ENCODE results near the gene SKOR1.

SKOR1 gene

DNA sequence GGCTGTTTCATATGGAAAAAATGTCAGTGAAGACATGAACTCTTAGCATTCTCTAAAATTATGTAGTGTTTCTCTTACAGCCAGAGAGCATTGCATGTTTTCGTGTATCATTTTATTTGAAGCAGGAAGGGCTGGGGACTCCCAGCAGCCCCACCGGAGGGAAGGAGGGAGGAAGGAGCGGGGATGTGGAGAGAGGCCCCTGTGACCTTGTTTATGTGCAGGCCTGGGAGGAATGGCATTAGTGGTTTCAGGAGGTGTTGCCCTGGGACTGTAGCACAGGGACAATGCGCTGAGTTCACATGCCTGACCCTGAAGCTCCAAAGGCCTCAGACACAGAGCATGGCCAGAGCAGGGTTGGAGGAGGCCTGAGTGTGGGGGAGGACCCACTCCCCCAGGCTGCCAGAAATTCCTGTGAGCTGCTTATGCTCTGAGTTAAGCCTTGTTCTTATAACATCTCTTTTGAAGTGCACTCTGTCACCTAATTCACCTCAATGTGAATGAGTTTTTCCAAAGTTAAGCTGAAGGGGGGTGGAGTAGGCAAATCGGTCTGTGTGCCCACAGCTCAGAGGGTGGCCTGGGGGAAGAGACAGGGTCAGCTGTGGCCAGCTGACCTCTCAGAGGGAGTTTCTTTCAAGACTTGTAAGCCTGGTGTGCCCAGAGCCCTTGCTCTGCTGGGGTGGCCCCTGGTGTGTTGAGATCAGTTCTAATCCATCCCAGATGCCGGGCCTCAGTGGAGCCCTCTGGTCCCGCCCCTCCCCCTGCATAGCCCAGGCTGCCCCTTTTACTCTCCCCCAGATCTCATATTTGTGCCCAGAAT lies 18.5 kb downstream of the SKOR1 start:
- in situ Hi-C loops (cut with MboI; ENCODE audit: low sequenced_read_pairs): no loop called here

DNA sequence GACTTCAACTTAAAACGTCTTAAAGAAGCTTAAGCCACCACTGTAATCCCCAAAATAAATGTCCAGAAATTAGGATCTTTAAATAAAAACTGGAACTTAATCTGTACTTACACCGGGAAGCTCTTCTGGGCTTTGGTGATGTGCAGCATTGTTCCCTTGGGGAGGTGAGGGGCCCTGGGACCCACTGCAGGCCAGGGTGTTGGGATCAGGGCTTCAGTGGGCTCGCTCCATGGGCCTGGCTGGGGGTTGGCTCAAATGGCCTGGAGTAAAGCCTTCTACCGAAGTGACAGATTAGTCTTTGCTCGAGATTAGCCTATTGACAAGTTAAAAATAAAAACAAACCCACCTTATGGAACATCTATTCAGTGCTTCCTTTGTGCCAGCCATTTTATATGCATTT lies 20.7 kb downstream of the SKOR1 start:
- in situ Hi-C loops (cut with MboI; ENCODE audit: low sequenced_read_pairs): no loop called here

DNA sequence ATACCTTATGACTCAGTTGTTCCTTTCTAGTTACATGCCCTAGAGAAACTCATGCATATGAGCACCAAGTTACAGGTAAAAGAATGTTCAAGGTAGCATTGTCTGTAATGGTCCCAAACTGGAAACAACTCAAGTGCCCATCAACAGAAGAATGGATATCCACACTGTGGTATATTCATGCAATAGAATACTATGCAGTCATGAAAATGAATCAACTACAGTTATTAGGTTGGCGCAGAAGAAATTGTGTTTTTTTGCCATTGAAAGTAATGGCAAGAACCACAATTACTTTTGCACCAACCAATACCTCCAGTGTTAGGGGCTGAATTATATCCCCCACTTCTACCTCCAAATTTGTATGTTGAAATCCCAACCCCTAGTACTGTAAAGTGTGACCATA lies 24.2 kb downstream of the SKOR1 start:
- in situ Hi-C loops (cut with MboI; ENCODE audit: low sequenced_read_pairs): no loop called here

DNA sequence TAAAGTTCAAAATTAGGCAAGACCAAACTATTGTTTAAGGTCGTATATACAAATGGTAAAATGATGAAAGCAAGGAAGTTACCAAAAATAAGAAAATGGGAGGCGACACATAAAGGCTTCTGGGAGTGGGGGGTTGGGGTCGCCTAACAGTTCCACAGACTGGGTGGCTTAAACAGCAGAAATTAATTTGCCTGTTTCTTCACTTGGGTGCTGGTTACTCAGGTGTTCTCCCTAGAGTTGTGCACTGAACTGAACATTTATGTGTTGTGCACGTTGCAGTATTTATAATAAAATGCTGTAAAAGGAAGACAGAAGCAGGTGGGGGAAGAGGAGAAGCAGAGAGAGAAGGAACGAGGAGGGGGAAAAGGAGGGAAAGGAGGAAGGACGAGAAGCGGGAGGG lies 25.0 kb downstream of the SKOR1 start:
- in situ Hi-C loops (cut with MboI; ENCODE audit: low sequenced_read_pairs): no loop called here

DNA sequence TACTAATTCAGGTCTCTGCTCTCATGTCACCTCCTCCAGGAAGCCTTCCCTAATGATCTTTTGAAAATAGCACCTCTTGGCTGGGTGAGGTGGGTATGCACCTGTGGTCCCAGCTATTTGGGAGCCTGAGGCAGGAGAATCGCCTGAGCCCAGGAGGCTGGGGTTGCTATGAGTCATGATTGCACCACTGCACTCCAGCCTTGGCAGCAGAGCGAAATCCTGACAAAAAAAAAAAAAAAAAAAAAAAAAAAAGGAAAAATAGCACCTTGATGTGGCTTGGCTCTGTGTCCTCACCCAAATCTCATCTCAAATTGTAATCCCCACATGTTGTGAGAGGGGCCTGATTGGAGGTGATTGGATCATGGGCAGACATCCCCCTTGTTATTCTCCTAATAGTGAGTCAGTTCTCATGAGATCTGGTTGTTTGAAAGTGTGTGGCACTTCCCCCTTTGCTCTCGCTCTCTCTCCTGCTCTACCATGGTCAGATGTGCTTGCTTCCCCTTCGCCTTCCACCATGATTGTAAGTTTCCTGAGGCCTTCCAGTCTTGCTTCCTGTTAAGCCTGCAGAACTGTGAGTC lies 25.8 kb downstream of the SKOR1 start:
- in situ Hi-C loops (cut with MboI; ENCODE audit: low sequenced_read_pairs): no loop called here

DNA sequence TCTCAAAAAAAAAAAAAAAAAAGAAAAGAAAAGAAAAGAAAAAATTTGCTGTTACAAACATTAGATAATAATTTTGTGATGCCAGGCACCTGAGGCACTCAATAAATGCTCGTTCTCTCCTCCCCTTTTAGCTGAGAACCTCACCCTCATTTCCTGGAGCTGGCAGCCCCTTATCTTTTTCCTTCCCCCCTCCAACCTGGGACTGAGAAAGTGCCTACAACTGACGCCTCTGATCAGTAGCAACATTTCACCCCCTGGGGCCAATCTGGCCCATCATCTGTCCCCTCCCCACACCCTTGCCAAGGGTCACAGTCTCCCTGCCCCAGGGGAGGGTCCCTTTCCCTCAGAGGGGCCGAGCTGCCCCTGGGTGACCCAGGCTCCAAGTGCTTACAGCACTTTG lies 27.1 kb downstream of the SKOR1 start:
- in situ Hi-C loops (cut with MboI; ENCODE audit: low sequenced_read_pairs): no loop called here

DNA sequence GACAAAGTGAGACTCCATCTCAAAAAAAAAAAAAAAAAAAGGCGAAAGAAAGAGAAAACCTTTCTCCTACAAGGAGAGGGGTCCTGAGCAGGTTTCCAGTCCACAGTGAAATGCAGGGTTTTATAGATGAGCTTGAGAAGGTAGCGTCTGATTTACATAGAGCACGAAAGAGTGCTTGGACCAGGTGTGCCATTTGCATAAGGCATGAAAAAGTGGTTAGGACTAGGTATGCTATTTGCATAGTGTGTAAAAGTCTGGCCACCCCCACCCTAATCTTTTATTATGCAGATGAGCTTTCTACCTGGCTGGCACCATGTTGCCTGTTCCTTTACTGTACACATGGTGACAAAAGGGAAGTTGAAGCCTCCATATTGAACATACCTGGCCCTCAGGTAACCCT lies 28.1 kb downstream of the SKOR1 start:
- in situ Hi-C loops (cut with MboI; ENCODE audit: low sequenced_read_pairs): no loop called here

DNA sequence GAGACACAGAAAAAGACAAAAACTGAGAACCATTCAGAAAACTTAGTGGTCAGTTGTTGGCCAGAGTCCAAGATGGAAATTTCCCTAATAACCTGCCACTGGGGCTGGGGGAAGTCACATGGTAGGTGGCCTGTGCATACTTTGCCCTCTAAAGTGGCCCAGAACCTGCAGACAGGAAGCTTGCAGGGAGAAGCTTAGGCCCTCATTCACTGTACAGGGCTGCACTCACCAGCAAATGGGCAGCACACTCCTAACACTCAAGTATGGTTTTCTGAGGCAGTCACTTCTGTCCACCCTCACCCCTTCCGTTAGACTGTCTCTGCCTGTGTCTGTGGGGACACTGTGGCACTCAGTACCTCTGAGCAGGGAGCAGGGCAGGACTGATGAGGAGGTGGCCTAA lies 29.0 kb downstream of the SKOR1 start:
- in situ Hi-C loops (cut with MboI; ENCODE audit: low sequenced_read_pairs): no loop called here

DNA sequence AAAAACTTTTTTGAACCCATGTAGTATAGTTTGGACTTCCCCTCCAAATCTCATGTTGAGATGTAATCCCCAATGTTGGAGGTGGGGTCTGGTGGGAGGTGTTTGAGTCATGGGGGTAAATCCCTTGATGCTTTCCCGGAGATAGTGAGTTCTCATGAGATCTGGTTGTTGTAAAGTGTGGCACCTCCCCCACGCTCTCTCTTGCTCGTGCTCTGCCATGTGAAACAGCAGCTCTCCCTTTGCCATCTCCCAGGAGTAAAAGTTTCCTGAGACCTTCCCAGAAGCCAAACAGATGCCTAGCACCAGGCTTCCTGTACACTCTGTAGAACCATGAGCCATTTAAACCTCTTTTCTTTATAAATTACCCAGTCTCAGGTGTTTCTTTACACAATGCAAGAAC lies 30.5 kb downstream of the SKOR1 start:
- in situ Hi-C loops (cut with MboI; ENCODE audit: low sequenced_read_pairs): no loop called here

DNA sequence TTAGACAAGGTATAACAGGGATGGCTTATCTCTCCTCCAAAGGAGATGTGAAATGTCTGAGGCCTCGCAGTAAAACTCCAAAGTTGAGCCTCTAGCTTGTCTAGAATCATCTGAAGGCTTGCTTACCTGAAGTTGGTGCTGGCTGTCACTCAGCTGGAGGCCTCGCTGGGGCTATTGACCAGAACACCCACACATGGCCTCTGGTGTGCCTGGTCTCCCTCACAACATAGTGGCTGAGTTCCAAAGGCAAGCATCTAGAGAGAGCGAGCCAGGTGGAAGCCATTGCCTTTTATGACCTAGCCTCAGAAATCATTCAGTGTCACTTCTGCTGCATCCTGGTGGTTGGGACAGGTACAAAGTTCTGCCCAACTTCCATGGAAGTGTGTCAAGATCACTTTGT lies 31.9 kb downstream of the SKOR1 start:
- in situ Hi-C loops (cut with MboI; ENCODE audit: low sequenced_read_pairs): no loop called here

DNA sequence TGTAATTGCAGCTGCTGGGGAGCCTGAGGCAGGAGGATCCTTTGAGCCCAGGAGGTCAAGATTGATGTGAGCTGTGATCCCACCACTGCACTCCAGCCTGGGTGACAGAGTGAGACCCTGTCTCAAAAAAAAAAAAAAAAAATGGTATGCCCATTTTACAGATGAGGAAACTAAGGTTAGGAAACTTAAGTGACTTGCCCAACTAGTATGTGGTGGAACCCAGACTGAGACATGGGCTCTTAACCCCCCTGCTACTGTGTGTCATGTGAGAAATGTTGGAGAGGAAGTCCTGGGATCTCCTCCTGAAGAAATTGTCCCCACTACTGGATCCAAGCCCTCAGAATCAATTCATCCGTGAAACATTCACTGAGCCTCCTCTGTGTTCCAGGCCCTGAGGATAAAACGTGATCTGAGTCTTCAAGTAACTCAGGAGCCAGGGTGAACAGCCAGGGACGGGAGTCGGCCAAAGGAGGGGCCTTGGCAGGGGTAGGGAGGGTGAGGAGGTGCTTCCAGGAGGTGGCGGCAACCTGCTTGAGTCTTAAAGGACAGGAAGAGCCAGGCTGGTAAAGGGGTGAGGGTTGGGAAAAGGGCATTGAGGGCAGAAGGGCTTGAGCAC lies 34.1 kb downstream of the SKOR1 start:
- in situ Hi-C loops (cut with MboI; ENCODE audit: low sequenced_read_pairs): no loop called here

DNA sequence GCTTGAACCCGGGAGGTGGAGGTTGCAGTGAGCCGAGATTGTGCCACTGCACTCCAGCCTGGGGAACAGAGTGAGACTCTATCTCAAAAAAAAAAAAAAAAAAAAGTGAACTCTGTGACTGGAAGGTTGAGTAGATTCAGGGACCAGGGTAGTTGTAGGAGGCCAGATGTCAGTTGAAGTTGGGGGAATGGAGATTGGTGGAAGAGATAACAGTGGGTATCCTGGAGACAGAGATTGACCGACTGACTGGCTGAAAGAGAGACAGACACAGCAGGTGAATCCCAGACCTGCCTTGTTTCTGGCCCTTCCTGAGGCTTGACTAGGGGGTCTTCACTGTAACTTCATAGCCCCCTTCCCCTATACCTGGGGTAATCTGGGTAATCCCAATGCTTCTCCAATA lies 36.7 kb downstream of the SKOR1 start:
- in situ Hi-C loops (cut with MboI; ENCODE audit: low sequenced_read_pairs): loop anchor here (10.0 kb wide), 1 partner anchor 293 kb away; no protein-coding TSS in a partner anchor

DNA sequence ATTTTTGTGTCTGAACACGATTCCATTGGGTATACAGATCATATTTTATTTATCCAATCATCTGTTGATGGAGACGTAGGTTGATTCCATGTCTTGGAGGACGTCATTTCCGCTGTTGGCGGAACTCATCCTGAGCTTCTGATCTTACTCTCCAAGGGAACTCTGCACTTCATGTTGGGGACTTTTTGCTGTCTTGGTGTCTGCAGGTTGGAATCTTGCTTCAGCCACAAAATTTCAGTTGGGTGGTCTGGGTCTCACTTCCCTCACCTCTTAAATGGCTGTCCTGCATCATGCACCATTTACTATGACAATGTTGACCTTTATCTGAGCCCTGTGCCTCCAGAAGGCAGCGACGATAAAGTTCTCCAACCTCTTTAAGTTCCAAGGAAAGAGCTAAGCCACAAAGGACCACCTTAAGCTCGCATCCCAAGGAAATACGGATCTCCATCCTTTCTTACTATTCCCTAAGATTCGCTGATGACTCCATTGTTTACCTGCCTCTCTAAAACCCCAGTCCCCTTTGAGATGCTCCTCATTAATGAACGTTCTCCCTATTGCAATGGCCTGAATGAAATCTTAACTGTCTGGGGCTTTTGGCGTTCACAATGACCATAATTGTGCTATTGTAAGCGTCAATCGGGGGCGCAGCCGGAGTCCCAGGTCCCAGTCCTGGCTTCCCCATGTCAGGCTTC lies 37.6 kb downstream of the SKOR1 start:
- in situ Hi-C loops (cut with MboI; ENCODE audit: low sequenced_read_pairs): loop anchor here (10.0 kb wide), 1 partner anchor 292 kb away; no protein-coding TSS in a partner anchor

DNA sequence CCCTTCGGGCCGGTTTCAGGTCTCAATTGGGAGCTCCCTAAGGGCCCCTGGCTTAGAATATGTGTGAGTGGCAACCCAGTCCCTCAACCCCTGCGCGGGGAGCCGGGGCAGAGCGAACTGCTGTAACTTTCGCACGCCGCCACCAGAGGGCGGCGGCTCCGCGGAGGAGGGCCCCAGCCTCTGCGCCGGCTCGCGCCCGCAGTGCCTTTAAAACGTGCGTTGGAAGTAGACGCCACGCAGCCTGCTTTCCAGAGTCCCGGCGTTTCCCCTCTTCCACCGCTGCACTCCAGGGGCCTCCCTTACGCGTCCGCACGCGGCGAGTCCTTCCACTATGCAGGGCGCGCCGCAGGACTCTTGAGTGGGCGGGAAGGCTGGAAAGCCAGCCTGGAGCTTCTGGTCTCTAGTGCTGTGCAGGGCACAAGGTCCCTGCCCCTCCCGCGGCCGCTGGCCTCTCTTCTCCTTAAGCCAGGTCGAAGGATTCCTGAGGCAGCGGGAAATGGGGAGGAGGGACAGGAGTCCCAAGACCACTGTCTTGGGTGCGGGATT lies 38.2 kb downstream of the SKOR1 start:
- in situ Hi-C loops (cut with MboI; ENCODE audit: low sequenced_read_pairs): loop anchor here (10.0 kb wide), 1 partner anchor 291 kb away; no protein-coding TSS in a partner anchor

DNA sequence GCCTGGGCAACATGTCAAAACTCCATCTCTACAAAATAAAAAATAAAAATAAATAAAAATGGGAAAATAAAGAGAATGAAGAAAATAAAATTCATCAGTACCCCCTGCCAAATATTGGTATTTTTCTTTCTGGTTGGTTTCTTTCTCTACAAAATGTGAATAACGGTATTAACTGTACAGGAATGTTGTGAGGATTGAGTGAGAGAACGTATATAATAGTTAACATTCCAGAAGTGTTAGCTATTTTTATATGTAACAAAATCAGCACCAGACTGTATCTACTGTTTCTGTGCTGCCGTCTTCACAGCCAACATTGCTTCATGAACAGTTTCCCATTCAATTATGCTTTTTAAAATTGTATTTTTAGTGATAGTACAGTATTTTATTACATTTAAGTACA lies 40.0 kb downstream of the SKOR1 start:
- in situ Hi-C loops (cut with MboI; ENCODE audit: low sequenced_read_pairs): loop anchor here (10.0 kb wide), 1 partner anchor 289 kb away; no protein-coding TSS in a partner anchor

DNA sequence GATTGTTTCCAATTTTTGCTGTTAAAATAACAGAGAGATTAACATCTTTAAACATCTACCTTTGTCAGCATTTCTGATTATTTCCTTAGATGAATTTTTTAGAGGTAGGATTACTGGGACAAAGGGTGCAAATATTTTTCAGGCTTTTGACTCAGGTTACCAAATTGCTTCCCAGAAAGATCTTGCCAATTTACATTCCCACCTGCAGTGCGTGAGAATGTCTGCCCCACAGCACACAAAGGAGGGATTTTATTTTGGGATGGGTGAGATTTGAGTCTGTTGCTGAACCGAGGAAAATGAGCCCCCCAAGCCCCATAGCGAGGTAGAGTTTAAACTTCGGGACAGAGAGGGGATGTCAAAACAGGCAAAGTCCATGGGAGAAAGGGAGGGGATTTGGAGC lies 40.5 kb downstream of the SKOR1 start:
- in situ Hi-C loops (cut with MboI; ENCODE audit: low sequenced_read_pairs): loop anchor here (10.0 kb wide), 1 partner anchor 289 kb away; no protein-coding TSS in a partner anchor

DNA sequence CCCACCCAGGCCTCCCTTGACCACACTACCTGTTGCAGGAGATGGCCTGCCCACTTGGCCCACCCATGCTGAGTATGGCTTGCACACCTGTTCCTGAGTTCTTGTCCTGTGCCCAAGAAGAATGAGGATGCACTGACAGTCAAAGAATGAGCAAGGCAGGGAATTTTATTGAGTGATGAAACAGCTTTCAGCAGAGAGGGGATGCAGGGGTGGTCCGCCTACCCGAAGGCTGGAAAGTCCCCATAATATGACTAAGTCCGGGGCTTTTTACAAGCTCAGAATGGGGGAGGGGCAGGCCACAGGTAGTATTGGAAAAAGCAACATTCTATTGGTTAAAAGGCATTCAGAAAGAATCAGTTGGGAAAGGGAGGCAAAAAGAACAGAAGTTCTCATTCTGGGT lies 44.4 kb downstream of the SKOR1 start:
- in situ Hi-C loops (cut with MboI; ENCODE audit: low sequenced_read_pairs): loop anchor here (10.0 kb wide), 1 partner anchor 285 kb away; no protein-coding TSS in a partner anchor

DNA sequence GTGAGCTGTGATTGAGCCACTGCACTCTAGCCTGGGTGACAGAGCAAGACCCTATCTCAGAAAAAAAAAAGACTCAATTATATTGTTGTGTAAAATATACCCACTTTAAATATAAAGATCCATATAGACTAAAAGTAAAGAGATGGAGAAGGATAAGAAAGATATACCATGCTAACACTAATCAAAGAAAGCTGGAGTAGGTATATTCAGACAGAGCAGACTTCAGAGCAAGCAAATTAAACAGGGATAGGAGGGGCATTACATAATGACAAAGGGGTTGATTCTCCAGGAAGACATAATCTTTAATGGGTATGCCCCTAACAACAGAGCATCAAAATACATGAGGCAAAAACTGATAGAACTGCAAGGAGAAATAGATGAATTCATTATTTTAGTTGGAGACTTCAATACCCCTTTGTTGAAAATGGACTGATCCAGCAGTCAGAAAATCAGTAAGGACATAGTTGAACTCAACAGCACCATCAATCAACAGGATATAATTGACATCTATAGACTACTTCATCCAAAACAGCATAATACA lies 45.6 kb downstream of the SKOR1 start:
- in situ Hi-C loops (cut with MboI; ENCODE audit: low sequenced_read_pairs): no loop called here

DNA sequence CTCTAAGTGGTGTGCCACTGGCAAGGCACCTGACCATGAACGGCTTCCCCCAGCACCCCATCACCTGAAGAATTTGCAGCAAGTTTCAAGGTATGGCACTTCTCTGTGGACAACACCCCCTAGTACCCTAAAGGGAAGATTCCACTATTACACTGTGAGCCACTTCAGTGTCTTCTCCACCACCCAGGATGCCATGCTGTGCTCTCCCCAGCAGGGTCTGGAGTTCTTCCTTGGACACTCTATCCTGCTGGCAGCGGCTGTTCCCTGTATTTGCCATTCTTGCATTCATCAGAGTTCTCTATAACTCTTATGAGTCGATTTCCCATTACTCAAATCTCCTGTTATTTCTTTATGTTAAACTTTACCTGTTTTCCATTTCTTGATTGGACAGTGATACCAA lies 48.5 kb downstream of the SKOR1 start:
- in situ Hi-C loops (cut with MboI; ENCODE audit: low sequenced_read_pairs): no loop called here

DNA sequence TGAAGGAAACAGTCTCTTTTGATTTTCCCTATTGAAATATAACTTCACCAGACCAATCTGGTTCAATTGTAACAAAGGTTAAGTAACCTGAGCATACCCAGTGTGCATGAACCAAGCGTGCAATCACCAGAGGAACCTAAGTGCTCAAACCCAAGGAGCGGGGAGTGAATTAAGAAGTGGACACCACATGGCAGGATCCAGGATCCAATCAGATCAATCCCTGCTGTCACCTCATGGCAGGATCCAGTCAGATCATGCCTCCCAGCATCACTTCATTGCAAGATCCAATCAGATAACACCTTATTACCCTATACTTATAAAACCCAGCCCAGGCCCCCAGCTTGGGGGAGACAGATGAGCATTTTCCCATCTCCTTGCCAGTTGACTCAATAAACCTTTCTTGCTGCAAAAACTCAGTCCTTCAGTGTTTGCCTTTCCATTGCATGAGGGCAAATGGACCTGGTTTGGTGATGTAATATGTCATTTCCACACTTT lies 53.5 kb downstream of the SKOR1 start:
- in situ Hi-C loops (cut with MboI; ENCODE audit: low sequenced_read_pairs): no loop called here
